KMS-11 (cell line): ENCODE measurements around the gene NEU1.
"Not testable (repeated sequence)": the region's sequence is repeated elsewhere in the genome, so short reads cannot be mapped to it uniquely, and the experiment has no call there.

Experiments used
- H2AFZ ChIP-seq: fragments of 200-600 bp; sonication (generic); 2 replicates; pipeline ENCODE4 v1.6.1; 2016; ENCODE audit warnings: antibody characterized with exemption, mixed run types, low read depth
- H3K27ac ChIP-seq: fragments of 200-600 bp; sonication (generic); 2 replicates; pipeline ENCODE4 v1.6.1; 2016; ENCODE audit warnings: mild to moderate bottlenecking, mixed run types
- H3K27me3 ChIP-seq: fragments of 200-600 bp; sonication (generic); 2 replicates; pipeline ENCODE4 v1.6.1; 2017; ENCODE audit warnings: mild to moderate bottlenecking, low read depth, mixed run types, moderate library complexity; ENCODE audit not compliant: insufficient read depth
- H3K36me3 ChIP-seq: fragments of 200-600 bp; sonication (generic); 2 replicates; pipeline ENCODE4 v1.6.1; 2017; ENCODE audit warnings: mild to moderate bottlenecking, mixed run types; ENCODE audit not compliant: insufficient read depth
- H3K4me1 ChIP-seq: fragments of 200-600 bp; sonication (generic); 2 replicates; pipeline ENCODE4 v1.6.1; 2016; ENCODE audit warnings: mild to moderate bottlenecking, low read depth, mixed run types; ENCODE audit not compliant: poor library complexity, severe bottlenecking
- H3K4me2 ChIP-seq: fragments of 200-600 bp; sonication (generic); 2 replicates; pipeline ENCODE4 v1.7.0; 2016; ENCODE audit warnings: mild to moderate bottlenecking, mixed run types
- H3K4me3 ChIP-seq: fragments of 200-600 bp; sonication (generic); IDR thresholded peaks from 2 replicates; pipeline ENCODE4 v1.6.1; 2017; ENCODE audit warnings: low read depth, low read length, mixed read lengths; ENCODE audit not compliant: insufficient read depth
- H3K79me2 ChIP-seq: fragments of 200-600 bp; sonication (generic); 2 replicates; pipeline ENCODE4 v1.6.1; 2016; ENCODE audit warnings: low read depth, mixed run types; ENCODE audit not compliant: insufficient read depth
- H3K9ac ChIP-seq: fragments of 200-600 bp; sonication (generic); 2 replicates; pipeline ENCODE4 v1.6.1; 2016; ENCODE audit warnings: mild to moderate bottlenecking, mixed run types
- H4K20me1 ChIP-seq: fragments of 200-600 bp; sonication (generic); 2 replicates; pipeline ENCODE4 v1.6.1; 2016; ENCODE audit warnings: mild to moderate bottlenecking, mixed run types; ENCODE audit not compliant: insufficient read depth
- TF ChIP-seq, protein P1 (sequence below): fragments of 200-600 bp; sonication (generic); conservative IDR thresholded peaks from 2 replicates; pipeline ENCODE4 v1.6.1; 2017; ENCODE audit warnings: low read depth, mild to moderate bottlenecking, antibody characterized with exemption, low read length, moderate library complexity, mixed read lengths

NEU1 gene

DNA sequence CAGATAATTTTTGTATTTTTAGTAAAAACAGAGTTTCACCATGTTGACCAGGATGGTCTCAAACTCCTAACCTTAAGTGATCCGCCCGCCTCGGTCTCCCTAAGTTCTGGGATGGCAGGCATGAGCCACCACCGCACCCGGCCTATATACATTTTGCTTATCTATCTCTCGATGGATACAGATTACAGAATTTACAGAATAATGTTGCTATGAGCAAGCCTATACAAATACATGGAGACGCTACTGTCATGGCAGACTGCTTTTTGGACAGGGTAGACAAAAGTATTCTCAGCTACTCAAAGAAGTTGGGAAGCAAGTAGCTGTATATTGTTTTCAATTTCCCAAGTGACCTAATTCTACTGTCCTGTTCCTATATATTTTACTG lies 49.2 kb downstream of the NEU1 start:
- H3K9ac ChIP-seq = no peak overlapping the region
- no peak overlapping the region for H3K27ac ChIP-seq
- no peak overlapping the region for H3K4me3 ChIP-seq

DNA sequence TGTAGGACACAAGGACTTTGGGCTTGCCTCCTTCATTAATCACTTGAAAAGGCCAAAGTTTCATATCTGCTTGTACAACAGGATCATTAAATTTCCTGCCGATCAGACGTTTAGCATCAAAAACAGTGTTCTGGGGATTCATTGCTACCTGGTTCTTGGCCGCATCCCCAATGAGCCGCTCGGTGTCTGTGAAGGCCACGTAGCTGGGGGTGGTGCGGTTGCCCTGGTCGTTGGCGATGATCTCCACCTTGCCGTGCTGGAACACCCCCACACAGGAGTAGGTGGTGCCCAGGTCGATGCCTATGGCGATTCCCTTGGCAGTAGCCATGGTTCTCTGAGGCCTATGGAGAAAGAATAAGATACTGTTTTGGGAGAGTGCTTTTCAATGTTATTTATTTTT lies 51.0 kb downstream of the NEU1 start:
- H3K9ac ChIP-seq = no peak overlapping the region
- TF ChIP-seq, protein P1, sequence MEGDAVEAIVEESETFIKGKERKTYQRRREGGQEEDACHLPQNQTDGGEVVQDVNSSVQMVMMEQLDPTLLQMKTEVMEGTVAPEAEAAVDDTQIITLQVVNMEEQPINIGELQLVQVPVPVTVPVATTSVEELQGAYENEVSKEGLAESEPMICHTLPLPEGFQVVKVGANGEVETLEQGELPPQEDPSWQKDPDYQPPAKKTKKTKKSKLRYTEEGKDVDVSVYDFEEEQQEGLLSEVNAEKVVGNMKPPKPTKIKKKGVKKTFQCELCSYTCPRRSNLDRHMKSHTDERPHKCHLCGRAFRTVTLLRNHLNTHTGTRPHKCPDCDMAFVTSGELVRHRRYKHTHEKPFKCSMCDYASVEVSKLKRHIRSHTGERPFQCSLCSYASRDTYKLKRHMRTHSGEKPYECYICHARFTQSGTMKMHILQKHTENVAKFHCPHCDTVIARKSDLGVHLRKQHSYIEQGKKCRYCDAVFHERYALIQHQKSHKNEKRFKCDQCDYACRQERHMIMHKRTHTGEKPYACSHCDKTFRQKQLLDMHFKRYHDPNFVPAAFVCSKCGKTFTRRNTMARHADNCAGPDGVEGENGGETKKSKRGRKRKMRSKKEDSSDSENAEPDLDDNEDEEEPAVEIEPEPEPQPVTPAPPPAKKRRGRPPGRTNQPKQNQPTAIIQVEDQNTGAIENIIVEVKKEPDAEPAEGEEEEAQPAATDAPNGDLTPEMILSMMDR = no peak
- H3K36me3 ChIP-seq = no peaks in the 10 kb centered on the region
- no peak overlapping the region for H3K27ac ChIP-seq
- peaks cover 7% of the 10 kb centered on the region for H3K4me1 ChIP-seq
- H3K79me2 ChIP-seq = no peaks in the 10 kb centered on the region
- no peak overlapping the region for H2AFZ ChIP-seq
- no peaks in the 10 kb centered on the region for H3K27me3 ChIP-seq
- H3K4me3 ChIP-seq = no peak overlapping the region
- H4K20me1 ChIP-seq = no peaks in the 10 kb centered on the region
- H3K4me2 ChIP-seq = no peak overlapping the region

More for the DNA sequence above, 49.2 kb downstream of the NEU1 start:
- Histone ChIP-seq H3K79me2 (no peaks in the 10 kb centered on the region), H3K27me3 (no peaks in the 10 kb centered on the region), H2AFZ (no peak overlapping the region), H3K4me1 (no peaks in the 10 kb centered on the region), H4K20me1 (no peaks in the 10 kb centered on the region), H3K4me2 (no peak overlapping the region), H3K36me3 (no peaks in the 10 kb centered on the region)
- TF ChIP-seq, protein P1 = no peak

DNA sequence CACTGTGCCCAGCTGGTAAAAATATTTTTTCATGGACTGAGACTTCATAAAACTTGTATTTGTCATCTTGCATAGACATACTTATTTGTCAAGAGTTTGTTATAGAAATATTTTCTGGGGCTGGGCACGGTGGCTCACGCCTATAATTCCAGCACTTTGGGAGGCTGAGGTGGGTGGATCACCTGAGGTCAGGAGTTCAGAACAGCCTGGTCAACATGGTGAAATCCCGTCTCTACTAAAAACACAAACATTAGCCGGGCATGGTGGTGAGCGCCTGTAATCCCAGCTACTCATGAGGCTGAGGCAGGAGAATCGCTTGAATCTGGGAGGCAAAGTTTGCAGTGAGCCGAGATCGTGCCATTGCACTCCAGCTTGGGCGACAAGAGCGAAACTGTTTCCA lies 54.0 kb downstream of the NEU1 start:
- H3K4me3 ChIP-seq, H3K36me3 ChIP-seq, H2AFZ ChIP-seq, H3K27me3 ChIP-seq, H4K20me1 ChIP-seq, H3K4me2 ChIP-seq, H3K27ac ChIP-seq, H3K9ac ChIP-seq: not testable (repeated sequence)
- peaks cover 13% of the 10 kb centered on the region for H3K79me2 ChIP-seq
- H3K4me1 ChIP-seq = peaks cover 23% of the 10 kb centered on the region
